GM18907 (cell line): ENCODE data around the gene RPLP2.

ENCODE experiments used
- ATAC-seq: cut with Tn5 transposase; IDR thresholded peaks from one replicate; pipeline ENCODE4 v1.9.1; 2021; ENCODE audit warnings: mild to moderate bottlenecking, moderate library complexity; ENCODE audit not compliant: unreplicated experiment

Gene RPLP2

GRCh38 chr11:846496-847098 lies 36.8 kb downstream of the RPLP2 start:
- no peak for ATAC-seq

- no peak for ATAC-seq
Observed at GRCh38 chr11:847876-848275, 38.1 kb downstream of the RPLP2 start.

GRCh38 chr11:848380-848931 lies 38.7 kb downstream of the RPLP2 start:
- ATAC-seq, result no peak

- ATAC-seq, result no peak
Observed at GRCh38 chr11:849104-849824, 39.5 kb downstream of the RPLP2 start.

- no peak for ATAC-seq
Observed at GRCh38 chr11:849951-850774, 40.4 kb downstream of the RPLP2 start.

DNA sequence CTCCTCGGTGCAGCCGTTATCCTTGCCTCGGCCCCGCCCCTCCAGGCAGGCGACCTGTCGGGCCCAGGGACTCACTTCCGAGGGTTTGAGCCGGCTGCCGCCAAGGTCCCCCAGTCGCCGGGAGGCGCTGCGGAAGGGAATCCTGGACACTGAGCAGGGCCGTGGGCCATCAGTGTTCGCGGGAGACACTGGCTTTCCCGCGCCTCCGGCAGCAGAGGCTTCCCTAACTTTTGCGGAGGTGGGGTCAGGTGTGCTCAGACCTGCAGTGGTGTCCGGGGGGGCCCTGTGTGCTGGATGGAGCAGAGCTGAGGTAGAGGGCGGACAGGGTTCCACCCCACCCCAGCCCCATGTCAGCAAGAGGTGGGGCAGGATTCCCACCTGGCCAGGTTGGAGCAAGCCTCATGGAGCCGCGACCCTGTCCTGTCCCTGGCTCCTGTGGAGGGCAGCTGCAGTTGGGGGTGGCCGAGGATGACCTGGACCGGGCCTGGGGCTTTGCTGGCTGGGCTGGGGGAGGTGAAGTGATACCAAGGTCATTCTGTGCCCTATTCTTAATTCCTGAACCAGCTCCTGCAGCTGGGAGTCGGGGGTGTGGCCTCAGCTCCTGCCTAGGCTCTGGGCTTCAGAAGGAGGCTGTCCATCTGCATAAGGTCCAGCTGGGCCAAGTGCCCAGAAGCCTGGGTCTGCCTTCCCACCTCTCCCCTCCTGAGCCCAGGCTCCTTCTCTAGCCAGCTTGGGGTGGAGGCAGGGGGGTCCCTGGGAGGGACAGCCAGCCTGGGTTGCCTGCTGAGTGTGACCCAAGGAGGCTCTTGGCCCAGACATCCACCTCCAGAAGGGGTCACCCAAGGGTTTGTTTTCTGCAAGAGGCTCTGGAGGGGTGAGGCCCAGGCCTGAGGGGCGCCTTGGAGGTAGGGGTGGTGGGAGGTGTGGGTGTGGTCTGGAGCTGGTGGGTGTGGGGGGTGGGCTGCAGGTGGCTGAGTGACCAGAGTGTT lies 41.3 kb downstream of the RPLP2 start:
- no peak for ATAC-seq

DNA sequence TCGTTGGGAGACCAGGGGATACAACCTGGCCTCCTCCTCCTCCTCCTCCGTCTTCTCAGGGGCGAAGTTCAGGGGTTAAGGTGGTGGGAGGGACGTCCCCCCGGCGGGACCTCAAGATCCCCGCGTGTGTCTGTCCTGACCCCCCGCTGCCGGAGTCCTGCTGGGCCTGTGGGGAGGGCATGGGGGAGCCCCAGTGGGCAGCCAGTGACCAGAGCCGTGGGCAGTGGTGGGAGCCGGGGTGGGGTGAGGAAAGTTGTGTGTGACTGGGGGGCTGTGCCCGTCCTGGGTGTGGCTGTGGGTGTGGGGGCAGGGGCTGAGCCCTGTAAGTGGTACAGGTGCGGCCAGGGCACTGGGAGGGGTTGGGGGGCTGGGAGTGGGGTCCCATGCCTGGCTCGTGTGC lies 43.0 kb downstream of the RPLP2 start:
- no peak for ATAC-seq

DNA sequence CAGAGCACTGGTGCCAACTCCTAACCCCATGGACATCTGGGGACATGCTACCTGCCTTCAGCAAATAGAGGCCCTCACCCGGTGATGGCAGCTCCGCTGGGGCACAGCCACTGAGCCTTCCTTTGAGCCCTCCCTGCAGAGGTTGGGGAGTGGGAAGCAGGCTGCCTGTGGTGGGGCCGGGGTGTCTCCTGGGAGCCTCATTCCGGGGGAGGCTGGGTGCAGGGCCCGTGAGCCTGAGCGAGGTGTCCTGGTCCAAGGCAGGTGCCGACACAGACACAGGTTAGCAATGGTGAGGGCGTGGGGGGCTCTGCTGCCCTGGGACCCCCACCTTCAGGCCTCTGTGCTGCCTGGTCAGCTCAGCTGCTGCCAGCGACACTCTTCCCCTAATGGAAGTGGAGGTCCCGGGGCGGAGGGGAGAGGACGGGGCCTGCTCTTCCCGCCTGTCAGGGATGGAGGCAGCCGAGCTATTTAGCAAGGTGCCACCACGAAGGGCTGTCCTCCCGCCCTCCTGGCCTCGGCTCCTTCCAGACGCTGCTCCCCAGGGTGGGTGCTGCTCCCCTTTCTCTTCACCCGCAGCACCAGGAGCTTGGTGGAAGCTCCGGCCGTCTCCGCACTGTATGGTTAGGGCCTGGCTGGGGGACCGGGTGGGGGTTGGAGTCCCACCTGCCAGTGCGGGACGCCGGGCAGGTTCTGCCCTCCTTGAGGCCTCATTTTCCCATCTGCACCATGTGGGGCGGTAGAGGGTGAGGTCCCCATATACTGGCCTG lies 44.1 kb downstream of the RPLP2 start:
- ATAC-seq, result no peak

GRCh38 chr11:854601-855329 lies 45.0 kb downstream of the RPLP2 start:
- ATAC-seq, result no peak

GRCh38 chr11:855330-855674 lies 45.5 kb downstream of the RPLP2 start:
- no peak for ATAC-seq

DNA sequence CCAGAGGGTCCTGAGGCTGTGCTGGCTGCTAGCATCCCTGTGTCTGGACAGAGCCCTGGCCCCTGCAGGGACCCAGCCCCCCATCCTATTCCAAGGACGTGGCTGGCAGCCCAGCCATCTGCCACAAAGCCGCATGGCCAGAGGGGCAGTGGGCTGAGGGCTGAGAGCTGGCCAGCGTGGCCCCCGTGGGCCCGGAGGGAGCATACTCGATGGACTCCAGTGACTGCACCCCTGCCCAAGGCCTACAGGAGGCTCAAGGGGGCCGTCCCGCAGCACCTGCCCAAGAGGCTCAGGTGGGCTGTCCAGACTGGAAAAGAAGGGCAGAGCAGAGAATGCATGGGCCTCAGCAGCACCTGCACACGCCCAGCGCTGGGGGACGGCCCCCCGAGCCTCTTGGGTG lies 46.0 kb downstream of the RPLP2 start:
- ATAC-seq, result no peak

DNA sequence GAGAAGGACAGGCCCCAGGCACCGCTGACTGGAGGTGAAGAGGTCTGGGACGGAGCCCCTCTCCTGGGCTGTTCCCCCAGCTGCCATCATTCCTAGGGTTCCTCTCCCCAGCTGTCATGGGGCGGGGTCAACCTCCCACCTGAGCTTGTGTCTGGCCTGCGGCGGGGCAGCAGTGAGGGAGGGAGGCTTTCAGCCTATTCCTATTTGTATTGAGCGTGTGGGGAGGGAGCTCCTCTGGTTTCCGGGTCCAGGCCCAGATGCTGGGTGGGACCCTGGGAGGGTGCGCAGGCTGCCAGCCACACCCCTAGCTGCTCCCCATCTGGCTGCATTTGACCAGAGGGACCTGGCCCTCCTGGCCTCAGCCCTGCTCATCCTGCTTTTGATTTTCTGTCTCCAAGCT lies 46.6 kb downstream of the RPLP2 start:
- no peak for ATAC-seq

- no peak for ATAC-seq
Observed at GRCh38 chr11:858053-858761, 48.4 kb downstream of the RPLP2 start.

GRCh38 chr11:858762-859339 lies 49.1 kb downstream of the RPLP2 start:
- no peak for ATAC-seq

GRCh38 chr11:859394-860131 lies 49.8 kb downstream of the RPLP2 start:
- no peak for ATAC-seq

DNA sequence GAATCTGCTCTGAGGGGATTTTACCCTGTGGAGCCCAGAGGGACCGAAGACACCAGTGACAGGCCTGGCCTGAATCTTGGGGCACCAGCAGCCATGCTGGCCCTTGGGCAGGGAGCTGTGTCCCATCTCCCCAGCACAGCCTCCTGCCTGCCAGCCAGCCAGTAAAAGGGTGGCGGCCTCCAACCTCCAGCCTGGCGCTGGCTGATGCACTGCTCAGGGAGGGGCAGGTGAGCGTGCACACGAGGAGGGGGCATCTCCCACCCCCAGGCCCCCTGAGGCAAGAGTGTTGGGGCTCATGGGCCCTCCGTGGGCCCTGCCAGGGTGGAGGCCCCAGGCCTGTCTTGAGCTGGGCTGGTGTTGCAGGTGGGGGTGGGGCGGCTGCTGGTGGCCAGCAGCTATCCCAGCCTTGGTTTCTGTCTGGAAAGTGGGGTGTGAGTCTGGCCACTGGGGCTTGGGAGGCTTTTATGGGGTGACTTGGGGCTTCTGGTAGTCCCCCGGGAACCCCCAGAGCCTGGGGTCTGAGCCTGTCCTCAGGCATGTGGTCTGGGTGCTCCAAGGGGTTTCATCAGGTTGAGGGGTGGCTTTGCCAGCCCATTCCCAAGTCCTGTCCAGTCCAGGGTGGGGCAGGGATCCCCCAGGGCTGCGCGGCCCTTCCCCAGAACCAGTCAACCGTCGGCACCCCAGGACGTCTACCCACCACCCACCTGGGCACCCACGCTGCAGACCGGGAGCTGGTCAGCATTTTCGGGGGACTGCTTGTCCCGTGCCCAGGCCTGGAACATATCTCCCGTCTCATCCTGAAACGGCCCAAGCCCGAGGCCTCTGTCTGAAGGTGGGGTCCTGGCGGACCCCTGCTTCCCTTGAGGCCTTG lies 50.7 kb downstream of the RPLP2 start:
- no peak for ATAC-seq

DNA sequence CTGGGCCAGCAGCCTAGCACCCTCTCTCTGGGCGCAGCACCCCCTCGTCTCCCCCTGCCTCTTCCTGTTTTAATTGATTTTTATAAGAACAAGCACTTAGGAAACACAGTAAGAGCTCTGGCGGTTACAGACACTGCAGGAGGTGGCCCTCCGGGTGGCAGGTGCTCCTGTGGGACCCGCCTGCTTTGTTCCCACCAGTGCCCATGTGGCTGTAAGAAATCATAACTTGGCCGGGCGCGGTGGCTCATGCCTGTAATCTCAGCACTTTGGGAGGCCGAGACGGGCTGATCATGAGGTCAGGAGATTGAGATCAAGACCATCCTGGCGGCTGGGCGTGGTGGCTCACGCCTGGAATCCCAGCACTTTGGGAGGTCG lies 51.3 kb downstream of the RPLP2 start:
- ATAC-seq, result no peak
